ENCODE results near the gene LMO3.

LMO3 gene

DNA sequence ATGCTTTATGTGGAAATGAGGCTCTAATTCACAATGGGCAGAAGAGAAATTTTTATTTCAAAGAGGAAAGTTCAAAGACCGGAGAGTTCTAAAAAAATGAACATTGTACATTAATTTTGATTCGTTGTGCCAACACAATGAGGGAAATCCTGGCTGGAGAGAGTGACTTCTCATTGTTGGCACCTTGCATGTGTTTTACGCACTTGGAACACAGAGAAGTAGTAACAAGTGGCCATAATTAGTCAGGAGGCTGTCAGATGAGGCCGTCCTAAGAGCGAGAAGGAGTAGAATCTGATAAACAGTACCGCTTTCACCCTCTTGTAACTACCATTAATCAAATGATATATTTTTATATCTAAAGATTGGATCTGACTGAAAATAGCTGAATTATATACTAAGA, 6.9 kb downstream of the LMO3 start:
- no peak for DNase-seq

- no peak for DNase-seq
These were observed 11.2 kb downstream of the LMO3 start for GRCh38 chr12:16594797-16595196.

GRCh38 chr12:16593546-16593945, 12.4 kb downstream of the LMO3 start:
- no peak for DNase-seq

DNA sequence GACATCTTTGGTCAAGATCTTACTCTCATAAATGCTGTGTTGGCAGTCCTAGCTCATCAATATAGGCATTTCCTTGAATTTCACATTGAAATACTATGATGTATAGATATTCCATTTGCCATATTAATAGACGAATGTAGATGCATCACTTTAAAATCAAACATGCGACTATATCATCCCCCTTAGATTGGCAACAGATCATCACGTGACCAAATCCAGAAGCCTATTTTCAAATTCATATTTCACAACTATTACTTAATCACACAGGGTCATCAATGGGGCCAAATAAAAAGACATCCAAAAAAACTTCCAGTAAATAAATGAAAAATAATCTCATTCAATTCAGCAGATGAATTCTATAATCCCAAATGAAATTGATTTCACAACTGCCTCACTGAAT, 15.3 kb downstream of the LMO3 start:
- no peak for DNase-seq

- no peak for DNase-seq
These were observed 17.1 kb downstream of the LMO3 start for GRCh38 chr12:16588812-16589211.

DNA sequence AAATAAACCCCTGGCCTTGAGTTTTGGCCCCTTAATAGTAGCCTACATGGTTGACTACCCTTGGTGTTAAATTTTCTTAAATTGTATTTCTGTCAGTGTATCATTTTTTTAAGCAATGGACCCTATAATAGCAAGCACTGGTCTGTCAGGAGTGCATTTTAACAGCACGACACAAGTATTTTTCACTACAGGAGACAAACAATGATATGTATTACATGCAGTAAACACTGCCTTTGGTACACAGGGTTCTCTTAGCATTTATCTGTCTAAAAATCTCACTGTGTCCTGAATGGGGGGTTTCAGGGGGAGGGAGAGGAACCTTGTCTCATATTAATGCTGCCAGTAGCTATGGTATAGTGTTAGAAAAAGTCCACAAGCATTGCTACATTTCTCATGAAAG, 18.4 kb downstream of the LMO3 start:
- no peak for DNase-seq

DNA sequence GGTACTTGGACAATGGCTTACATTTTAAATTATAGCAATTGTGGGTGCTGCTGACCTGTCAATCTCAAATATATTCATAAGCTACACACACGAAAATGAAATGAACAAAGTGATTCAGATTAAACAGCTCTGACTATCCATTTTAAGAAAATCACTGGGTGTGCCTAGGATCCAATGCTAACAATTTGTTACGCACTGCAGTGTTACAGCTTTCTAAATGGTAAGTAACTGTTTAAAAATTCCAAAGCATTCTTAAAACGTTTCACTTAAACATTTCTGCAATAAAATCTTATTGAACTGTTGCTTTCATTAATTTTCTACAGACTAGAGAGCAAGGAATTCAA, 18.9 kb downstream of the LMO3 start:
- DNase-seq, result no peak

DNA sequence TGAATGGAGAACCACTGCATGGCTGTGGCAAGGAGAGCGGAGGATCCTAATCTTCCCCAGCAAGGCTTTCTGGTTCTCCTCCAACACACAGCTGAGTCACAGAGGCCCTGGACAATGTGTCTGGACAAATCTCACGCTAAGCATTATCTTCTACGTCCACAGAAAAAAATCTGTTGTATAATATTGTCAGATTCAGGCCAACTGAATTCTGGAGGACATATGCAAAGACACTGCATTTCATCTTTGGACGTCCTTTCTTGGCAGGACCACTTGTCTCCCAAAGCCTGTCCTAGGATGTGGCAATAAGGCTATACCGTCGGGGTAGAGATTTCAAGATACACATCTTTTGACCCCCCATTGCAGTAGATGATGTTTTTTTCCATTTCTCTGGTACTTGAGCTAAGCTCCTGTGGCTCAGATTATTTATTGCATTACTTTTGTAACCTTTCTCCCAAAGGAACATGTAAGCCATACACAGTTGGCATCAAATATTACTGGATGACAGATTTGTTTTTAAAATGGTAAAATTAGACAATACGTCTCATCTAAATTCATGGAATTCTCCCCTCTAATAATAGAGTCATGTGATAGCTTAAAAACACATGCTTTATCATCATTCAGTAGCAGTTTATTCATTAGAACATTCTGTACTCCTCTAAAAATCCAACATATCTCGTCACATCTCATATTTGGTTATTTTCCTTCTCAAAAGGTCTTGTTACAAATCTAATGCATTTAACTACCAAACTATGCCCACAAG, 19.4 kb downstream of the LMO3 start:
- no peak for DNase-seq

GRCh38 chr12:16585781-16586180, 20.2 kb downstream of the LMO3 start:
- no peak for DNase-seq

DNA sequence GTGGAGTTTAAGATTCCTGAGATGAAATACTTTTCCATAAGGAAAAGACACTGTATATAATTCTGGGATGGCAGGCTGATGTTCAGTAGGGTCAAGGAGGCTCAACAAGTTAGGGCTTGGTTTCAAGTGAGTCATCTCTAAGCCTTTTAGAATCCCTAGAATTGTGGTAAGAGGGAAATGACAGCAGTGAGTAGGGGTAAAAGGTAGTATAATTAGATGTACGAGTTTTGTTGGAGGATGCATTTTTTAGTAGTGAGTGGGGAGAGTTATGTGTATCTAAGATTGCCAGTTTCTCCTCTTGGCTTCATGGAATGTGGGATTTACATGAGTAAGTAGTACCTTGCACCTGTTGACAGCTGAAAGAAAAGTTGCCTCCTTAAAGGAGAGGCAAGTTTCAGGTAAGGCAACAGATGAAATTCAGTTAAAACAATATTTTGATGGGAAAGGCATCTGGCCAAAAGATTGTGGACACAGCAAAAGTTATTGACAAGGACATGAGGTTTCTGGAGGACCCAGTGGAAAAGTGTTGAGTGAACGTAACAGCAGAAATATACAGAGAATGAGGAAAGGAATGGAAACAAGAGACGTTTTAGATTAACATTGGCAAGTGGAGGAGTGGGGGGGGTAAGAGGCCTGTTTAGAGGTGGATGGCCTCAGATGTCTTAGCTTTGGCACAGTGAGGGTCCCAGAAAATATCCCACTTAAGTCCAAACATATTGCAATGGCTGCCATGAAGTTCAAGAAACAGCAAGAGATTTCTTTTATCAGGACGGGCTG, 21.8 kb downstream of the LMO3 start:
- no peak for DNase-seq

DNA sequence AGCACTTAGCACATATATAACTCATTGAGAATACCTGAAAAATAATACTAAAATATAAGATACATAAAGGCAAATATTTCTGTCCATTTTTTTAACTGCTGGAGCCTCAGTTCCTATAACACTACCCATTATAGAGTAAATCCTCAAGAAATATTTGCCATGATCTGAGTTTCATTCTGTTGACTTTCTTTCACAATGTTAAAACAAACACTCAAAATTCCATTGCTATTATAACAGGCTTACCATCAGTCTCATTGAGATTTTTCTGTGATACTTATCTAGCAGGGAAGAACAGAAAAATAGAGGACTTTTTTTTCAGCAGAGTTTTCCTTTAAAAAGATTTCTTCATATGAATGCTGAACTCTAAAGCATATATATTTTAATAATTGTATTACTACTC, 24.5 kb downstream of the LMO3 start:
- DNase-seq, result no peak

DNA sequence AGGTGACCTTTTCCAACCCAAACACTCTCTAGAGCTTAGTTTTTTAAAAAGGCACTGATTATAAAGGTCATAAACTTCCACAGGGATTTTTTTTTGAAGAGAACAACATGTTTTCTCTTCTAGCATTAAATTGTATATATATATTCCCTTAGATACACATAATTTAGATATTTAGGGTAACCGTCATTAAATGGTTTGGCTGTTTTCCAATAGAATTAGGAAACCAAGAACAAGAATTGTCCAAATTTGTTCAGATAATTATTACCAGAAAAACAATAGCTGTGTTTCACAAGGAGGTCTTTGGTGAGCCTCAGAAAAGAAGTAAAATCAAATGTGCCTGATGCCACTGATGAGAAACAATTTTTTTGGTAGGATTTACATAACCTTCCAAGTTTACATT, 26.9 kb downstream of the LMO3 start:
- no peak for DNase-seq

DNA sequence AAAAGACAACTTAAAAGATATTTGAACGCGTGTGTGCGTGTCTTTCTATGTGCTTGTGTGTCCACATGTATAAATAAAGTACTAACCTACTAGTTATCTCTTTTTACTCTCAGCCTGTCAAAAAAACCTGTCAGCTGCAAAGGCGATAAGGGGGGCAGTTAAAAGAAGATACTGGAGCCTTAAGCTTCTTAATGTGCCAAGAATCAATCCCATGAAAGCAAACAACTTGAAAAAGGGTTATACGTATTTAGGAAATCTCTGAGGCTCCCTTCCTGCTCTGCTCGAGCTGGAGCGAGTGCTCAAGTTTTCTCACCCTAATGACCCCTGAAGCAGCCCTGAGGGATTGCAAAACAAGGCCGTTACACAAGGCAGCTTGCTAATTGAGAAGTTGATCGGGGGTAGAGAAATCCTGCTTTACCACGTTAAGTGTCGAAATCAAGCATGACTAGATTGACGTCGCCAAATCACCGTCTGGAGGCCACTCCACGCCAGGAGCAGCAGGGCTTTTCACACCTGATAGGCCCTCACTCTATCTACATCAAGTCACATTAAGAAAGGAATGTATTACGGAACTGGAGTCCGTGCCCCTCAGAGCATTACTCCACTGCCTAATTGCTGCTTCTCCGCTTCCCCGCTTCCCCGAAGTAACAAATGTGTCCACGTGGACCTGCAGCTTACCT, 32.4 kb downstream of the LMO3 start:
- peak; percentile 21 for DNase-seq

DNA sequence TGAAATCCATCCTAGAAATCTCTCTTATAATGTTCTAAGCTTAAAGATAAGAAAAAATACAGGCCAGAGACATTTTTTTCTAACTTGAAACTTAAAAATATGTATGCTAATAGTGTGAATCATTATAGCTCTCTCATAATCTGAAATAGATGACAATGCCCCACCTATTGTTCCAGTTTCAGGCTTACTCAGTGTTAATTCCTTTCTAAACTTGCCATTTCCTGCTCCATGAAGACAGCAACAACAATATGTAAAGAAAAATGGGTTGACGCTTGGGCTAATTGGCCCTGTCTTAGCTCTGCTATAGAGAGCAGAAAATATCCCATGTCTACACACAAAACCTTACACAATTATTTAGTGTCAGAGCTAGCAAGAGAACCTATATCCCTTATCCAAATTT, 37.1 kb downstream of the LMO3 start:
- no peak for DNase-seq

- no peak for DNase-seq
These were observed 41.3 kb downstream of the LMO3 start for GRCh38 chr12:16564675-16565074.

DNA sequence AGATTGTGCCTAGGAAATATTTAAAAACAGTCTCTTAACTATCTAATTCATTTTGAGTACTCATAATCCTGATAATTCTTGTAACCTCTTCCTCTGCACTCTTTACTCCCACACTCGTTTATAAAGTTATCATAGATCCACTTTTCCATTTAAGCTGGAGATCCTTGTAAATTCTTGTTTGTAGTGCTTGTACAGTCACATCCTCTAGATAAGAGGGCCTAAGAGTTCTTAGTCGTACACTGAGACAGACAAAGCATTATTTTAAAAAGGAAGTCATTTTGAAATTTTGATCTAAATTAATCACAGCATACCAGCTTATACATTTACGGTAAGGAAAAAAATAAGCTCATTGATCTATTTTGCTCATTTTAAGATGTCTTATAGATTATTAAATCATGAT, 42.5 kb downstream of the LMO3 start:
- no peak for DNase-seq

- no peak for DNase-seq
These were observed 43.0 kb downstream of the LMO3 start for GRCh38 chr12:16562921-16563320.

DNA sequence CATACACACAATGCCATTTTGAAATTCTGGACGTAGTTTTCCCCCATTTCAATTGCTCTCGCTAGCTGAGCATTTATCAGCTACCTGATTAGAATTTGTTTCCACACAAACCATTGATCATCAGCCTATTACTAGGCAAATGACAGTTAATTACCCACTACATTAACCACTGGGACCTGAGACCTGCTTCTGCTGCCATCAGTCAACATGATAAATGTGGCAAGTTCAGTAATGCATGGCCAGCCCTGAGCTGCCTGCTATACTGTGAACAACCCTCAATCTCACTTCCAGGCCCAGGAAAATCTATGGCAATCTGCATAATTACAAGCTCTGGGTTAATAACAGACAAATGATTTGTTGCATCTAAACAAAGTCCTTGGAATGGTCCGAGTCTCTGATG, 43.5 kb downstream of the LMO3 start:
- DNase-seq, result no peak

GRCh38 chr12:16560273-16560672, 45.7 kb downstream of the LMO3 start:
- DNase-seq, result no peak

- no peak for DNase-seq
These were observed 50.3 kb downstream of the LMO3 start for GRCh38 chr12:16555630-16556029.

GRCh38 chr12:16553457-16553856, 52.5 kb downstream of the LMO3 start:
- no peak for DNase-seq

DNA sequence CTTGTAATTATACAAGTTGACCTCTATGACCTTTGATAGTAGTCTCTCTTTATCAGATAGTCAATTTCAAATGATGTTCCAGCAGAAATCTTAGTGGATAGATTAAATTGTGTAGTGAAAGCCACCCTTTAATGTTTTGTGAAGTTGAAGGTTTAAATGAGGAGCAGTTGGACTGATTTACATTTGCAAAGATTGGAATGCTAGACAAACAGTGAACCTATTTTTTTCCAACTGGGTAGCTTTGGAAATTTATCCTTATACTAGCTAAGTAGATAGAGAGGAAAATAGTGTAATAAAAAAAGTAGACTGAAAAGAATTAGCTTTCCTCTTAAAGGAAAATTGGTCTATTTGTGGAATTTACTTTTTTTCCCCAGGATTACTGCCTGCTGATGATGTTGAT, 53.7 kb downstream of the LMO3 start:
- DNase-seq, result no peak

- DNase-seq, result no peak
These were observed 60.1 kb downstream of the LMO3 start for GRCh38 chr12:16545836-16546235.

DNA sequence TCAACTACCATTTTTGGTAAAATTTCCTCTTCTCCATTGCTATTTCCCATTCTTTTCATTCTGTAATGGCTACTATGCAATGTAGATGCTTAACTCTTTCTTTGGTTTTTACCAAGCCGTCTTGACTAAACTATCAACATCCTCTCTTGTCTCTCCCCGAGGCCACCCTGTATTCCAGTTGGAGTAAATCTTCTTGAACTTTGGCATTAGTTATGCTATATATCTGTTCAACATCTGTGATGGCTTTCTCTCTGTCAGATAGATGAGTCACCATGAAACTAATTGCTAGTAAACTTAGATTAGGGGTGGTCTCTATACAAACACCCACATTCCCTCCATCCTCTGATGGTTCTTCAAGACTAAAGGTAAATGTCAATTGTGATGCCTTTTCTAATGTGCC, 63.4 kb downstream of the LMO3 start:
- DNase-seq, result no peak

All from NCI-H1436 (cell line).